HUES64 (cell line): ENCODE results near the gene APEX1.
"Not testable (repeated sequence)": the region's sequence is repeated elsewhere in the genome, so short reads cannot be mapped to it uniquely, and the experiment has no call there.

Source experiments
- H3K27ac ChIP-seq: 2 replicates; pipeline ENCODE4 v1.7.0; 2013; ENCODE audit warnings: low read depth, low read length, inconsistent platforms
- H3K27me3 ChIP-seq: 2 replicates; pipeline ENCODE4 v1.6.1; 2013; ENCODE audit warnings: mild to moderate bottlenecking, low read length; ENCODE audit not compliant: insufficient read depth
- H3K36me3 ChIP-seq: 2 replicates; pipeline ENCODE4 v1.6.1; 2013; ENCODE audit warnings: mild to moderate bottlenecking, low read length; ENCODE audit not compliant: insufficient read depth
- H3K4me1 ChIP-seq: 2 replicates; pipeline ENCODE4 v1.6.1; 2013; ENCODE audit warnings: mild to moderate bottlenecking, low read length, moderate library complexity; ENCODE audit not compliant: insufficient read depth
- H3K4me3 ChIP-seq: 2 replicates; pipeline ENCODE4 v1.5.1; 2013; ENCODE audit warnings: mild to moderate bottlenecking, low read length, moderate library complexity
- H3K9ac ChIP-seq: 2 replicates; pipeline ENCODE4 v1.6.1; 2013; ENCODE audit warnings: mild to moderate bottlenecking, low read depth, low read length
- H3K9me3 ChIP-seq: 2 replicates; pipeline ENCODE4 v1.6.1; 2013; ENCODE audit warnings: low read depth, low read length; ENCODE audit not compliant: insufficient read depth
- WGBS: fragments of 150-250, 120-280 bp; methylation state at CpG from one replicate; pipeline ENCODE4 v1.1.7; 2013; ENCODE audit warnings: missing lambda C conversion rate; 5-methylcytosine and 5-hydroxymethylcytosine counted together

APEX1 gene

DNA sequence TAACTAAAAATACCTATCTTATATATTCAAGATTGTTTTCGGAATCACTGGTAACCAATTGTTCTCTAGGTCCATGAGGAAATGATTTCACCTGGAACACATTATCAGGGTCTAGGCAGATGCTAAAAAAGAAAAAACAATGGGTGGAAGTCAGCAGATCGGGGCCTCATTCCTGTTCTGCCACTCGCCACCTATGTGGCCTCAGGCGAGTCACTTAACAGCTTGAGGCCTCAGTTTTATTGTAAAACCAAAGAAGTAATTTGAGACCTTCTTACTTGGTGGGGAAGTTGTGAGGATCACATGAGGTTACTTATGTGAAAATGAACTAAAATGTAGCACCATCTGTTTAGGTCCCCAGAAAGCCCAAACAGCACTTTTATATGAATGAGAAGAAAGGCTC, 44.1 kb downstream of the APEX1 start:
- H3K4me1 ChIP-seq, result peaks cover 15% of the 10 kb centered on the region
- no peak overlapping the region for H3K4me3 ChIP-seq
- WGBS, result 46% methylated on average over 4 of the region's 4 CpGs
- no peak overlapping the region for H3K9ac ChIP-seq
- H3K27me3 ChIP-seq, result no peaks in the 10 kb centered on the region
- no peaks in the 10 kb centered on the region for H3K36me3 ChIP-seq
- peaks cover 4% of the 10 kb centered on the region; the same call in 1 of the 2 replicates for H3K9me3 ChIP-seq
- H3K27ac ChIP-seq, result no peak overlapping the region

DNA sequence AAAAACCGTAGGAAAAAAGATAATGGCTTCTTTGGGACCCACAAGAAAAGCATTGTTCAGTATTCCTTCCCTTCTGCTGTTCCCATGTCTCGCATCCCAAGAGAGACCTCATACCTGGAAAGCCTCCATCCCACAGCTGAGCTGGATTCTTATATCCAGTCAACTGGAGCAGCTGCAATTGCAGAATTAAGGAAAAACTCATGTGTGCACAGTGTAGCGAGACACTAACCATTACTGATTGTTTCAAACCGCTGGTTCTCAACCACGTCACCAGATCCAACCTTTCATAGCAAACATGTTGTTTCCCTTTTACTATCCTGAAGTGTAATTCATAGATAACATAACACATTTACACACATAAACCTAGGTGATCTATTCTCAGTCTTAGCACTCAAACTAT, 44.9 kb downstream of the APEX1 start:
- no peak overlapping the region for H3K4me3 ChIP-seq
- no peak overlapping the region for H3K9ac ChIP-seq
- H3K27ac ChIP-seq, result no peak overlapping the region
- WGBS, result 92% methylated on average over 5 of the region's 5 CpGs
- no peaks in the 10 kb centered on the region for H3K36me3 ChIP-seq
- H3K27me3 ChIP-seq, result no peaks in the 10 kb centered on the region
- peaks cover 15% of the 10 kb centered on the region for H3K4me1 ChIP-seq
- peaks cover 4% of the 10 kb centered on the region; the same call in 1 of the 2 replicates for H3K9me3 ChIP-seq

DNA sequence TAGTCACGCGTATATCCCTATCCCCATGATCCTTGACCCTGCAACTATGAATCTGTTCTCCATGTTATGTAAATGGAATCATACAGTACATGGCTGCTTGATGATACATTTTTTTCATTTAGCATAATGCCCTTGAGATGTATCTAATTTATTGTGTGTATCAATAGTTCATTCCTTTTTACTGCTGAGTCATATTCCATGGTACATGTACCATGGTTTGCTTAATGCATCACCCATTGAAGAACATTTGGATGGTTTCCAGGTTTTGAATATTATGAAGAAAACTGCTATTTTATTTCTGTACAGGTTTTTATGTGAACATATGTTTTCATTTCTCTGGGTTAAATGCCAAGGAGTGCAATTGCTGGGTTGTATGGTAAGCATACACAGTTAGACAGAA, 46.3 kb downstream of the APEX1 start:
- no peaks in the 10 kb centered on the region for H3K27me3 ChIP-seq
- H3K4me1 ChIP-seq, result peaks cover 15% of the 10 kb centered on the region
- H3K9ac ChIP-seq, result no peak overlapping the region
- no peaks in the 10 kb centered on the region for H3K9me3 ChIP-seq
- H3K4me3 ChIP-seq, result no peak overlapping the region
- no peak overlapping the region for H3K27ac ChIP-seq
- no peaks in the 10 kb centered on the region for H3K36me3 ChIP-seq
- 96% methylated on average over 2 of the region's 2 CpGs for WGBS

DNA sequence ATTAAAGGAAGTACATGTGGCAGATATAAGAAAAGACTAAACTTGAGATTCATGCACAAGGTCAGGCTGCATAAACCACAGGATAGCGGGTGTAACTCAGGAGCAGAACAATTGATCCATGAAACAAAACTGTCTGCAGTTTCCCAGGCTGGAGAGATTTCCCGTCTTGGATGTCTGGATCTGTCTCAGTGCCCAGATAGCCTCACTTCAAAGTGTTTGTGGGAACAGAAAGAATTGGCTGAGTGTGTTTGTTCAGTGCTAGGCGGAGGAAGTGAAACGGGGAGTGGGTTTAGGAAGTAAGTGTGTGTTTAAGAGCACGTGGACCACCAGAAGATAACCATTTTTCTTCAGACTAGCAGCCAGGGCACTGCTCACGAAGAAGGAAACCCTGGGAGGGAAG, 48.9 kb downstream of the APEX1 start:
- H3K4me1 ChIP-seq, result peaks cover 9% of the 10 kb centered on the region
- H3K27me3 ChIP-seq, result no peaks in the 10 kb centered on the region
- H3K9ac ChIP-seq, result no peak overlapping the region
- H3K27ac ChIP-seq, result no peak overlapping the region
- 87% methylated on average over 6 of the region's 6 CpGs for WGBS
- H3K36me3 ChIP-seq, result no peaks in the 10 kb centered on the region
- H3K4me3 ChIP-seq, result no peak overlapping the region
- no peaks in the 10 kb centered on the region for H3K9me3 ChIP-seq

DNA sequence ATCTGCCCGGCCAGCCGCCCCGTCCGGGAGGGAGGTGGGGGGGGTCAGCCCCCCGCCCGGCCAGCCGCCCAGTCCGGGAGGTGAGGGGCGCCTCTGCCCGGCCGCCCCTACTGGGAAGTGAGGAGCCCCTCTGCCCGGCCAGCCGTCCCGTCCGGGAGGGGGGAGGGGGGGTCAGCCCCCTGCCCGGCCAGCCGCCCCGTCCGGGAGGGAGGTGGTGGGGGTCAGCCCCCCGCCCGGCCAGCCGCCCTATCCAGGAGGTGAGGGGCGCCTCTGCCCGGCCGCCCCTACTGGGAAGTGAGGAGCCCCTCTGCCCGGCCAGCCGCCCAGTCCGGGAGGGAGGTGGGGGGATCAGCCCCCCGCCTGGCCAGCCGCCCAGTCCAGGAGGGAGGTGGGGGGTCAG, 51.2 kb downstream of the APEX1 start:
- H3K36me3 ChIP-seq, H3K9ac ChIP-seq, H3K4me1 ChIP-seq, H3K27me3 ChIP-seq, H3K9me3 ChIP-seq, H3K4me3 ChIP-seq, H3K27ac ChIP-seq: not testable (repeated sequence)
- 91% methylated on average over 7 of the region's 30 CpGs for WGBS

DNA sequence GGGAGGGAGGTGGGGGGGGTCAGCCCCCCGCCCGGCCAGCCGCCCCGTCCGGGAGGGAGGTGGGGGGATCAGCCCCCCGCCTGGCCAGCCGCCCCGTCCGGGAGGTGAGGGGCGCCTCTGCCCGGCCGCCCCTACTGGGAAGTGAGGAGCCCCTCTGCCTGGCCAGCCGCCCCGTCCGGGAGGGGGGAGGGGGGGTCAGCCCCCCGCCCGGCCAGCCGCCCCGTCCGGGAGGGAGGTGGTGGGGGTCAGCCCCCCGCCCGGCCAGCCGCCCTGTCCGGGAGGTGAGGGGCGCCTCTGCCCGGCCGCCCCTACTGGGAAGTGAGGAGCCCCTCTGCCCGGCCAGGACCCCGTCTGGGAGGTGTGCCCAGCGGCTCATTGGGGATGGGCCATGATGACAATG, 51.7 kb downstream of the APEX1 start:
- not testable (repeated sequence) for H3K27me3 ChIP-seq, H3K9me3 ChIP-seq, H3K4me1 ChIP-seq, H3K9ac ChIP-seq, H3K27ac ChIP-seq, H3K36me3 ChIP-seq, H3K4me3 ChIP-seq
- WGBS, result no CpG with 5 or more reads among the region's 30 CpGs
